ENCODE results near the gene NUP98.
"Not testable (repeated sequence)": the region's sequence is repeated elsewhere in the genome, so short reads cannot be mapped to it uniquely, and the experiment has no call there.

DNA sequence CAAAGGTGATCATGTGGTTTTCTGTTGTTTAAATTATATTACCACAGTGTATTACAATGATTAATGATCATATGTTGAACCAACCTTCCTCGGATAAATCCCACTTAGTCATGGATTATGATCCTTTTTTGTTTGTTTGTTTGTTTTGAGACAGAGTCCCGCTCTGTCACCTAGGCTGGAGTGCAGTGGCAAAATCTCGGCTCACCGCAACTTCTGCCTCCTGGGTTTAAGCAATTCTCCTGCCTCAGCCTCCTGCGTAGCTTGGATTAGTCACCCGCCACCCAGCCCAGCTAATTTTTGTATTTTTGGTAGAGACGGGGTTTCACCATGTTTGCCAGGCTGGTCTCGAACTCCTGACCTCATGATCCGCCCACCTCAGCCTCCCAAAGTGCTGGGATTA lies 30.5 kb downstream of the NUP98 start:
- TF ChIP-seq, protein P1, sequence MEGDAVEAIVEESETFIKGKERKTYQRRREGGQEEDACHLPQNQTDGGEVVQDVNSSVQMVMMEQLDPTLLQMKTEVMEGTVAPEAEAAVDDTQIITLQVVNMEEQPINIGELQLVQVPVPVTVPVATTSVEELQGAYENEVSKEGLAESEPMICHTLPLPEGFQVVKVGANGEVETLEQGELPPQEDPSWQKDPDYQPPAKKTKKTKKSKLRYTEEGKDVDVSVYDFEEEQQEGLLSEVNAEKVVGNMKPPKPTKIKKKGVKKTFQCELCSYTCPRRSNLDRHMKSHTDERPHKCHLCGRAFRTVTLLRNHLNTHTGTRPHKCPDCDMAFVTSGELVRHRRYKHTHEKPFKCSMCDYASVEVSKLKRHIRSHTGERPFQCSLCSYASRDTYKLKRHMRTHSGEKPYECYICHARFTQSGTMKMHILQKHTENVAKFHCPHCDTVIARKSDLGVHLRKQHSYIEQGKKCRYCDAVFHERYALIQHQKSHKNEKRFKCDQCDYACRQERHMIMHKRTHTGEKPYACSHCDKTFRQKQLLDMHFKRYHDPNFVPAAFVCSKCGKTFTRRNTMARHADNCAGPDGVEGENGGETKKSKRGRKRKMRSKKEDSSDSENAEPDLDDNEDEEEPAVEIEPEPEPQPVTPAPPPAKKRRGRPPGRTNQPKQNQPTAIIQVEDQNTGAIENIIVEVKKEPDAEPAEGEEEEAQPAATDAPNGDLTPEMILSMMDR (conservative IDR thresholded peaks at IDR 0.05; ENCODE audit: low read depth, low read length): not testable (repeated sequence)
- TF ChIP-seq EZH2 (IDR thresholded peaks at IDR 0.05; ENCODE audit: borderline replicate concordance, low read depth, low read length, poor library complexity, severe bottlenecking): not testable (repeated sequence)

Data from A673 (cell line).